H9 (cell line): ENCODE measurements around the gene DEAF1. TPM values are rescaled to one million over a fixed set of nuclear protein-coding genes. Genes with fewer than 3 reads are reported as not detected.

Experiments used
- DNase-seq: peaks from one replicate; pipeline ENCODE4 v3.0.0-alpha.2; 2017
- H2AFZ ChIP-seq: one replicate; pipeline ENCODE4 v1.6.1; 2013; ENCODE audit warnings: mild to moderate bottlenecking, low read length, control low read depth, moderate library complexity
- H2AK5ac ChIP-seq: 2 replicates; pipeline ENCODE4 v1.6.1; 2013; ENCODE audit warnings: low read length, control low read depth, mixed read lengths; ENCODE audit not compliant: insufficient read length
- H2BK120ac ChIP-seq: one replicate; pipeline ENCODE4 v1.6.1; 2013; ENCODE audit warnings: low read depth, mild to moderate bottlenecking, low read length, control low read depth, inconsistent platforms; ENCODE audit not compliant: poor library complexity, severe bottlenecking
- H2BK12ac ChIP-seq: 2 replicates; pipeline ENCODE4 v1.6.1; 2013; ENCODE audit warnings: low read length, control low read depth, mixed read lengths, low read depth; ENCODE audit not compliant: insufficient read length
- H2BK15ac ChIP-seq: 2 replicates; pipeline ENCODE4 v1.6.1; 2013; ENCODE audit warnings: low read depth, low read length, control low read depth
- H2BK20ac ChIP-seq: one replicate; pipeline ENCODE4 v1.6.1; 2013; ENCODE audit warnings: low read depth, mild to moderate bottlenecking, low read length, control low read depth, inconsistent platforms; ENCODE audit not compliant: poor library complexity, severe bottlenecking
- H2BK5ac ChIP-seq: 2 replicates; pipeline ENCODE4 v1.6.1; 2013; ENCODE audit warnings: low read length, control low read depth, mixed read lengths; ENCODE audit not compliant: insufficient read length
- H3K14ac ChIP-seq: 2 replicates; pipeline ENCODE4 v1.6.1; 2013; ENCODE audit warnings: low read length, control low read depth; ENCODE audit not compliant: insufficient read depth
- H3K18ac ChIP-seq: 2 replicates; pipeline ENCODE4 v1.6.1; 2013; ENCODE audit warnings: low read depth, mild to moderate bottlenecking, mixed read lengths, low read length, control low read depth; ENCODE audit not compliant: insufficient read length
- H3K23ac ChIP-seq: 2 replicates; pipeline ENCODE4 v1.6.1; 2013; ENCODE audit warnings: low read length, control low read depth, mixed read lengths, low read depth; ENCODE audit not compliant: insufficient read length
- H3K23me2 ChIP-seq: 2 replicates; pipeline ENCODE4 v1.6.1; 2013; ENCODE audit warnings: low read depth, mild to moderate bottlenecking, mixed read lengths, low read length, control low read depth; ENCODE audit not compliant: insufficient read length, poor library complexity, severe bottlenecking
- H3K27ac ChIP-seq: 2 replicates; pipeline ENCODE4 v1.5.1; 2013; ENCODE audit warnings: low read length, control low read depth, mixed read lengths, low read depth; ENCODE audit not compliant: insufficient read length
- H3K27me3 ChIP-seq: 2 replicates; pipeline ENCODE4 v1.6.1; 2013; ENCODE audit warnings: low read length, control low read depth, inconsistent platforms; ENCODE audit not compliant: insufficient read depth
- H3K4ac ChIP-seq: 2 replicates; pipeline ENCODE4 v1.6.1; 2013; ENCODE audit warnings: low read depth, mild to moderate bottlenecking, control low read depth, inconsistent platforms, low read length, moderate library complexity
- H3K4me1 ChIP-seq: 2 replicates; pipeline ENCODE4 v1.6.1; 2013; ENCODE audit warnings: low read length, control low read depth, inconsistent platforms; ENCODE audit not compliant: insufficient read depth
- H3K4me2 ChIP-seq: 2 replicates; pipeline ENCODE4 v1.6.1; 2013; ENCODE audit warnings: low read length, control low read depth, mixed read lengths; ENCODE audit not compliant: insufficient read length, insufficient read depth
- H3K56ac ChIP-seq: 2 replicates; pipeline ENCODE4 v1.6.1; 2013; ENCODE audit warnings: low read depth, mild to moderate bottlenecking, mixed read lengths, low read length, control low read depth; ENCODE audit not compliant: insufficient read length
- H3K79me1 ChIP-seq: 2 replicates; pipeline ENCODE4 v1.6.1; 2013; ENCODE audit warnings: low read depth, mild to moderate bottlenecking, moderate library complexity, low read length, control low read depth, inconsistent platforms; ENCODE audit not compliant: insufficient read depth, poor library complexity, severe bottlenecking
- H3K79me2 ChIP-seq: 2 replicates; pipeline ENCODE4 v1.6.1; 2013; ENCODE audit warnings: low read length, control low read depth, inconsistent platforms; ENCODE audit not compliant: insufficient read depth
- H3K9ac ChIP-seq: 2 replicates; pipeline ENCODE4 v1.6.1; 2013; ENCODE audit warnings: low read length, control low read depth, mixed read lengths; ENCODE audit not compliant: insufficient read length; ENCODE audit errors: extremely low read depth
- H3K9me3 ChIP-seq: one replicate; pipeline ENCODE4 v1.6.1; 2013; ENCODE audit warnings: low read depth, low read length, inconsistent platforms; ENCODE audit not compliant: control insufficient read depth
- H3T11ph ChIP-seq: one replicate; pipeline ENCODE4 v1.6.1; 2013; ENCODE audit warnings: mild to moderate bottlenecking, low read length, control low read depth, inconsistent platforms
- H4K20me1 ChIP-seq: one replicate; pipeline ENCODE4 v1.6.1; 2013; ENCODE audit not compliant: control insufficient read depth, insufficient read length, insufficient read depth
- H4K5ac ChIP-seq: 2 replicates; pipeline ENCODE4 v1.6.1; 2013; ENCODE audit warnings: low read depth, mild to moderate bottlenecking, mixed read lengths, low read length, control low read depth; ENCODE audit not compliant: insufficient read length
- H4K8ac ChIP-seq: replicated peaks from 2 replicates; pipeline ENCODE4 v1.6.1; 2013; ENCODE audit warnings: low read length, control low read depth, mixed read lengths, low read depth; ENCODE audit not compliant: insufficient read length
- H4K91ac ChIP-seq: 2 replicates; pipeline ENCODE4 v1.6.1; 2013; ENCODE audit warnings: low read depth, mild to moderate bottlenecking, moderate library complexity, mixed read lengths, low read length, control low read depth; ENCODE audit not compliant: insufficient read length
- H3K27ac Mint-ChIP-seq, 3 experiments: 2 replicates in 2 of 3; 3 replicates in 1 of 3; pipeline ENCODE4 v1.8.0; 2020 to 2021; ENCODE audit warnings: mixed read lengths in 3 of 3, mild to moderate bottlenecking in 1 of 3, moderate library complexity in 1 of 3
- H3K27me3 Mint-ChIP-seq: 2 replicates; pipeline ENCODE4 v1.8.0; 2021; ENCODE audit warnings: low read depth, mild to moderate bottlenecking, moderate library complexity, mixed read lengths
- H3K36me3 Mint-ChIP-seq, 3 experiments: 2 replicates in 2 of 3; 3 replicates in 1 of 3; pipeline ENCODE4 v1.8.0; 2020 to 2021; ENCODE audit warnings: low read depth in 3 of 3, mixed read lengths in 3 of 3; ENCODE audit not compliant: insufficient read depth in 1 of 3
- H3K4me1 Mint-ChIP-seq, 2 experiments: 2 replicates each; pipeline ENCODE4 v1.8.0; 2020; ENCODE audit warnings: mixed read lengths in 2 of 2
- H3K4me3 Mint-ChIP-seq, 2 experiments: 2 replicates in 1 of 2; 3 replicates in 1 of 2; pipeline ENCODE4 v1.8.0; 2020 to 2021; ENCODE audit warnings: mild to moderate bottlenecking in 2 of 2, mixed read lengths in 2 of 2, moderate library complexity in 1 of 2
- H3K9me3 Mint-ChIP-seq, 2 experiments: 2 replicates in 1 of 2; 3 replicates in 1 of 2; pipeline ENCODE4 v1.8.0; 2020; ENCODE audit warnings: mild to moderate bottlenecking in 2 of 2, mixed read lengths in 2 of 2, moderate library complexity in 1 of 2
- CTCF ChIP-seq: fragments of 200-600 bp; sonication (generic); conservative IDR thresholded peaks from 3 replicates; pipeline ENCODE4 v1.8.0; 2021; ENCODE audit warnings: antibody characterized with exemption, mild to moderate bottlenecking
- WGBS: extraction: QIAGEN DNeasy Blood & Tissue Kit; methylation state at CpG from one replicate; pipeline ENCODE4 v1.1.7; 2013; ENCODE audit warnings: missing lambda C conversion rate, low lambda C conversion rate, mixed read lengths; ENCODE audit not compliant: insufficient read length; ENCODE audit errors: extremely low coverage; 5-methylcytosine and 5-hydroxymethylcytosine counted together
- total RNA-seq: library from RNA; stranded (reverse); gene quantifications from 2 replicates; pipeline ENCODE4 v1.2.1, GENCODE V29; 2021

The DEAF1 gene
- total RNA-seq, 1 experiment from 2014 or later = 67.3 TPM

GRCh38 chr11:693415-693831 lies 1.6 kb downstream of the DEAF1 start:
- Histone ChIP-seq H2AFZ (no peak overlapping the region), H2BK5ac (no peak overlapping the region), H3K23ac (no peak overlapping the region), H3K4me1 (peaks cover 14% of the 10 kb centered on the region; the same call in 1 of the 2 replicates), H3K18ac (no peak overlapping the region), H4K8ac (no peak overlapping the region), H3K27ac (no peak overlapping the region), H3K9me3 (no peaks in the 10 kb centered on the region), H2AK5ac (no peak overlapping the region), H3K14ac (no peak overlapping the region), H3K27me3 (no peaks in the 10 kb centered on the region), H3K79me2 (peaks cover 13% of the 10 kb centered on the region; the same call in 1 of the 2 replicates), H4K20me1 (no peaks in the 10 kb centered on the region), H3K79me1 (peaks cover 3% of the 10 kb centered on the region), H3K4ac (no peak overlapping the region), H2BK20ac (no peak overlapping the region), H2BK120ac (no peak overlapping the region), H3T11ph (no peak overlapping the region), H3K23me2 (no peaks in the 10 kb centered on the region), H4K5ac (no peak overlapping the region), H3K9ac (no peak overlapping the region), H2BK12ac (no peak overlapping the region), H3K56ac (no peak overlapping the region), H4K91ac (no peak overlapping the region), H3K4me2 (no peak overlapping the region), H2BK15ac (no peak overlapping the region)
- no CpG with 5 or more reads among the region's 13 CpGs for WGBS
- H3K27ac Mint-ChIP-seq = peak overlapping the region in 2 of 3 experiments; percentile 44 to 64; a peak in 3 of 7 replicates
- H3K36me3 Mint-ChIP-seq = peaks cover 17 to 28% (median 18%) of the 10 kb centered on the region in 3 experiments
- no peaks in the 10 kb centered on the region; a peak in 2 of 5 replicates for H3K9me3 Mint-ChIP-seq
- TF ChIP-seq CTCF = no peak
- no peak for DNase-seq
- peaks cover 34 to 41% of the 10 kb centered on the region in 2 experiments for H3K4me1 Mint-ChIP-seq
- H3K4me3 Mint-ChIP-seq = peak overlapping the region; percentile 76 to 80
- no peaks in the 10 kb centered on the region; the same call in 1 of the 2 replicates for H3K27me3 Mint-ChIP-seq
